ENCODE data around the gene GATAD2B. TPM values are rescaled to one million over a fixed set of nuclear protein-coding genes. Genes with fewer than 3 reads are reported as not detected.
"Not testable (repeated sequence)": the region's sequence is repeated elsewhere in the genome, so short reads cannot be mapped to it uniquely, and the experiment has no call there.

GATAD2B gene
- total RNA-seq, 2 experiments from 2014 or later = 59.5 to 59.8 TPM

DNA sequence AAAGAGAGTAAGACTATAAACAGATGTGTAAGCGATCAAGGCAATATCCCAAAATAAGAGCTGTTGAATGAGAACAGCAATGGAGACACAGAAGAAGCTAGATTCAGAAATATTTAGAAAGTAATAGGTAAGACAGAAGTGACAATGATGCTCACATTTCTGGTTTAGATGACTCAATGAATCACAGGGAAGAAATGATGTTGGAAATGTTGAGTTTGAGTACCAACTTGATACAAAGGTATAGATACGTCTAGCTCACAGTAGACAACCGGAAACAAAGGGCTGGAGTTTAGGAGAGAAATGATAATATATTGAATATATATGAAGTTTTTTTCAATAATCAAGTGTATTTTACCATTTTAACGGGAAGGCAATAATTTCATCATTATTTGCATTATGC is 6.5 kb downstream of the GATAD2B start:
- intact Hi-C loops (cut with micrococcal nuclease) = no loop called here
- H3K27me3 Mint-ChIP-seq = no peaks in the 10 kb centered on the region
- H3K36me3 Mint-ChIP-seq (ENCODE audit: low read depth) = peaks cover 25% of the 10 kb centered on the region
- peaks cover 2% of the 10 kb centered on the region for H3K9me3 Mint-ChIP-seq
- DNase-seq (no peak), ATAC-seq (no peak)
- peak overlapping the region; percentile 26 for H3K27ac Mint-ChIP-seq
- ChIA-PET CTCF (interaction anchor here (0.7 kb wide), 1 partner anchor 102 kb away, joined by 3 read pairs; no protein-coding TSS in a partner anchor), POLR2A (no interaction called here)
- H3K4me1 Mint-ChIP-seq (ENCODE audit: low read depth) = peaks cover 61% of the 10 kb centered on the region
- H3K4me3 Mint-ChIP-seq = no peak overlapping the region
- TF ChIP-seq, protein P1, sequence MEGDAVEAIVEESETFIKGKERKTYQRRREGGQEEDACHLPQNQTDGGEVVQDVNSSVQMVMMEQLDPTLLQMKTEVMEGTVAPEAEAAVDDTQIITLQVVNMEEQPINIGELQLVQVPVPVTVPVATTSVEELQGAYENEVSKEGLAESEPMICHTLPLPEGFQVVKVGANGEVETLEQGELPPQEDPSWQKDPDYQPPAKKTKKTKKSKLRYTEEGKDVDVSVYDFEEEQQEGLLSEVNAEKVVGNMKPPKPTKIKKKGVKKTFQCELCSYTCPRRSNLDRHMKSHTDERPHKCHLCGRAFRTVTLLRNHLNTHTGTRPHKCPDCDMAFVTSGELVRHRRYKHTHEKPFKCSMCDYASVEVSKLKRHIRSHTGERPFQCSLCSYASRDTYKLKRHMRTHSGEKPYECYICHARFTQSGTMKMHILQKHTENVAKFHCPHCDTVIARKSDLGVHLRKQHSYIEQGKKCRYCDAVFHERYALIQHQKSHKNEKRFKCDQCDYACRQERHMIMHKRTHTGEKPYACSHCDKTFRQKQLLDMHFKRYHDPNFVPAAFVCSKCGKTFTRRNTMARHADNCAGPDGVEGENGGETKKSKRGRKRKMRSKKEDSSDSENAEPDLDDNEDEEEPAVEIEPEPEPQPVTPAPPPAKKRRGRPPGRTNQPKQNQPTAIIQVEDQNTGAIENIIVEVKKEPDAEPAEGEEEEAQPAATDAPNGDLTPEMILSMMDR (IDR thresholded peaks at IDR 0.05) = no peak

DNA sequence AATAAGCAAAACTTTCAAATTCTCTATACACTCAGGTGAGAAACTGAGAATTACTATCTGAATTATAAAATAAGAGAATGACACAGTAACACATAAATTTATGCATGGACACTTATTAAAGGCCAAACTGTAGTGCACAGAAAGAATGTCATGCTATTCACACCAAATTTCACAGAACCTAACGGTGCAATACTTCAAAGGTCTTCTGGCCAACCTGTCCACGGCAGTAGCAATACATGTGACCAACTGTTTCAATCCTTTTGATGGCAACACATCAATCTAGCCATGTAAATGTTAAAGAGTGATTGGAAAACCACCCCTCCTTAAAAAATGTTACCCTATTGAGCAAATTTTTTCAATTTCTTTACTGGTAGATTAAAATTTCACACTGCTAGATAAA is 10.4 kb downstream of the GATAD2B start:
- no peak for ATAC-seq
- H3K27me3 Mint-ChIP-seq = no peaks in the 10 kb centered on the region
- H3K4me3 Mint-ChIP-seq = no peak overlapping the region
- DNase-seq = no peak
- peaks cover 22% of the 10 kb centered on the region for H3K36me3 Mint-ChIP-seq (ENCODE audit: low read depth)
- peaks cover 2% of the 10 kb centered on the region for H3K9me3 Mint-ChIP-seq
- CTCF ChIA-PET = interaction anchor here (1.0 to 4.4 kb wide), 2 partner anchors 8 to 115 kb away, joined by 3 to 18 read pairs; no protein-coding TSS in a partner anchor
- POLR2A ChIA-PET = interaction anchor here (0.9 kb wide), 1 partner anchor 8 kb away, joined by 4 read pairs; no protein-coding TSS in a partner anchor
- H3K27ac Mint-ChIP-seq = no peak overlapping the region
- intact Hi-C loops (cut with micrococcal nuclease) = no loop called here
- peaks cover 34% of the 10 kb centered on the region for H3K4me1 Mint-ChIP-seq (ENCODE audit: low read depth)
- TF ChIP-seq, protein P1 (IDR thresholded peaks at IDR 0.05) = no peak

DNA sequence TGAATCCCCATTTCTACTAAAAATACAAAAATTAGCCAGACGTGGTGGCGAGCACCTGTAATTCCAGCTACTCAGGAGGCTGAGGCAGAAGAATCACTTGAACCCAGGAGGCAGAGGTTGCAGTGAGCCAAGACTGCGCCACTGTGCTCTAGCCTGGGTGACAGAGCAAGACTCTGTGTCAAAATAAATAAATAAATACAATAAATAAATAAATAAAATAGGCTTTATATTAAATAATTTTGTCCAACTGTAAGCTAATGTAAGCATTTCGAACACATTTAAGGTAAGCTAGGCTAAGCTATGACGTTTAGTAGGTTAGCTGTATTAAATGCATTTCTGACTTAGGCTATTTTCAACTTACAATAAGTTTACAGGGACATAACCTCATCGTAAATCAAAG is 12.2 kb downstream of the GATAD2B start:
- CTCF ChIA-PET = interaction anchor here (1.6 to 4.4 kb wide), 3 partner anchors 10 to 106 kb away, joined by 4 to 18 read pairs (median 4); no protein-coding TSS in a partner anchor
- Mint-ChIP-seq H3K36me3 (ENCODE audit: low read depth) (peaks cover 26% of the 10 kb centered on the region), H3K4me1 (ENCODE audit: low read depth) (peaks cover 42% of the 10 kb centered on the region)
- ATAC-seq; H3K4me3 Mint-ChIP-seq; DNase-seq; intact Hi-C loops (cut with micrococcal nuclease); H3K27me3 Mint-ChIP-seq; H3K27ac Mint-ChIP-seq; H3K9me3 Mint-ChIP-seq: not testable (repeated sequence)
- POLR2A ChIA-PET = interaction anchor here (0.8 to 2.0 kb wide), 3 partner anchors 11 to 61 kb away, joined by 3 to 10 read pairs (median 3); no protein-coding TSS in a partner anchor

DNA sequence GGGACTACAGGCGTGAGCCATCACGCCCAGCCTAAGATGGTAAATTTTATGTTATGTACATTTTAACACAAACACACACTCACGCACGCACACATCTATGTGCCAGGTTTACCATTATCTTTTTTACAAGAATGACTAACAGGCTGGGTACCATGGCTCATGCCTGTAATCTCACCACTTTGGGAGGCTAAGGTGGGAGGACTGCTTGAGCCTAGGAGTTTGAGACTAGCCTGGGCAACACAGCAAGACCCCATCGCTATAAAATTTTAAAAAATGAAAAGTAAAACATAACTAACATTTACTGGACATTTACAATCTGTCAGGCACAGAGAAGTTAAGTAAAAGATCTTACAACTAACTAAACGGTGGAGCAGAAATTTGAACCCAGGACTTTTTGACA is 14.7 kb downstream of the GATAD2B start:
- CTCF ChIA-PET = interaction anchor here (1.1 to 4.4 kb wide), 2 partner anchors 12 to 22 kb away, joined by 3 to 18 read pairs; no protein-coding TSS in a partner anchor
- DNase-seq (no peak), ATAC-seq (no peak)
- H3K36me3 Mint-ChIP-seq (ENCODE audit: low read depth) = peaks cover 30% of the 10 kb centered on the region
- no peak overlapping the region for H3K27ac Mint-ChIP-seq
- POLR2A ChIA-PET = interaction anchor here (1.2 to 1.7 kb wide), 3 partner anchors 12 to 365 kb away, joined by 3 to 6 read pairs (median 3); no protein-coding TSS in a partner anchor
- intact Hi-C loops (cut with micrococcal nuclease) = no loop called here
- peaks cover 4% of the 10 kb centered on the region for H3K9me3 Mint-ChIP-seq
- TF ChIP-seq, protein P1 (IDR thresholded peaks at IDR 0.05) = no peak
- no peaks in the 10 kb centered on the region for H3K27me3 Mint-ChIP-seq
- H3K4me3 Mint-ChIP-seq = no peak overlapping the region
- H3K4me1 Mint-ChIP-seq (ENCODE audit: low read depth) = peaks cover 47% of the 10 kb centered on the region

DNA sequence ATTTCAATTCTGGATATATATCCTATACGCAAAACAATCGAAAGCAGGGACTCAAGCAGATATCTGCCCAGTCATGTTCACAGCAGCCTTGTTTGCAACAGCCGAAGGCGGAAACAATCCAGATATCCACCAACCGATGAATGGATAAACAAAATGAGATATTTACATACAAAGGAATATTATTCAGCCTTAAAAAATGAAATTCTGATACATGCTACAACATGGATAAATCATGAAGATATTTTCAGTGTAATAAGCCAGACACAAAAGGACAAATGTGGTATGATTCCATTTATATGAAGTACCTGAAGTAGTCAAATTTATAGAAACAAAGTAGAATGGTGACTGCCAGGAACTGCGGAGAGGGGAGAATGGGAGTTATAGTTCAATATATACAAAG is 15.6 kb downstream of the GATAD2B start:
- ChIA-PET POLR2A (no interaction called here), CTCF (no interaction called here)
- TF ChIP-seq, protein P1 (IDR thresholded peaks at IDR 0.05) = no peak
- Mint-ChIP-seq H3K4me1 (ENCODE audit: low read depth) (peaks cover 41% of the 10 kb centered on the region), H3K27me3 (no peaks in the 10 kb centered on the region), H3K9me3 (peaks cover 4% of the 10 kb centered on the region), H3K4me3 (no peak overlapping the region), H3K27ac (peak overlapping the region; percentile 35), H3K36me3 (ENCODE audit: low read depth) (peaks cover 29% of the 10 kb centered on the region)
- ATAC-seq (no peak), DNase-seq (no peak)
- intact Hi-C loops (cut with micrococcal nuclease) = no loop called here

All from activated CD8-positive, alpha-beta T cell treated with anti-CD3 and anti-CD28 coated beads for 36 hours (primary cell).